Medulla oblongata (tissue), 1 donor: ENCODE measurements around the gene GPR143.
A peak's percentile ranks its signal among the peaks of the same experiment; 100 is the strongest.

ENCODE experiments used
- DNase-seq: peaks from one replicate; pipeline ENCODE4 v3.0.0-alpha.2; 2015; ENCODE audit errors: extremely low spot score

Gene GPR143

GRCh38 chrX:9708086-9708485 lies 57.6 kb downstream of the GPR143 start:
- DNase-seq, result no peak

DNA sequence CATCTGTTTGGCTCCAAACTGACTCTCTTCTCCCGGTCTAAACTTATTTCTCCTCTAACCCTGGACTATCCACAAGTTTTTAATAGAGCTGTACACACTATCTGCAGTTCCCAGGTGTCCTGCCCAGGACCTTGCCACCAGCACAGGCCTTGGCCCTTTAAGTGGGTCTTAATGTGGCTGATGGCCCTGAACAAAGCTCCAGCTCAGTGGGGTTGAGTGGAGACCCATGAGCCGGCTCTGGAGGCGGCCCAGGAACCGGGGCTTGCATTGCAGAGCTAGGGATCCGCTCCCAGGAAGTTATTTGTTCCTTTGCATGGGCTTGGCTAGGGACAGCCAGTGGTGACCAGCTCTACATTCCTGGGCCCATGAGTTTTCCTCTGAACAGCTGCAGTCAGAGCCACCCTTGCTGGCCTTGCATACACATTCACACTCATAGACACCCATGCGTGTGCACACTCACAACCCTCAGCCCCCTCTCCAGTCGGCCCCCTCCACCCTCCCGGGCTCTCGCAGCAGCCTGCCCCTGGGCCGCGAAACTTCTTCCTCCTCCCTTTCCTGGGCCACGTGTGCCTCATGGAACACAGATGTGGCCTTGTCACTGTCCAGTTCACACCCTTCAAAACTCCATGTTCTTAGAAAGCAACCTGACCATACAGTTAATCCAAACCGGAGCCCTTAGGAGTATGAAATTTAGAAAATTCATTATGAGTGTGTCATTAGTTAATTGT lies 58.2 kb downstream of the GPR143 start:
- DNase-seq, result peak; percentile 2

GRCh38 chrX:9706421-9706820 lies 59.2 kb downstream of the GPR143 start:
- DNase-seq, result no peak

DNA sequence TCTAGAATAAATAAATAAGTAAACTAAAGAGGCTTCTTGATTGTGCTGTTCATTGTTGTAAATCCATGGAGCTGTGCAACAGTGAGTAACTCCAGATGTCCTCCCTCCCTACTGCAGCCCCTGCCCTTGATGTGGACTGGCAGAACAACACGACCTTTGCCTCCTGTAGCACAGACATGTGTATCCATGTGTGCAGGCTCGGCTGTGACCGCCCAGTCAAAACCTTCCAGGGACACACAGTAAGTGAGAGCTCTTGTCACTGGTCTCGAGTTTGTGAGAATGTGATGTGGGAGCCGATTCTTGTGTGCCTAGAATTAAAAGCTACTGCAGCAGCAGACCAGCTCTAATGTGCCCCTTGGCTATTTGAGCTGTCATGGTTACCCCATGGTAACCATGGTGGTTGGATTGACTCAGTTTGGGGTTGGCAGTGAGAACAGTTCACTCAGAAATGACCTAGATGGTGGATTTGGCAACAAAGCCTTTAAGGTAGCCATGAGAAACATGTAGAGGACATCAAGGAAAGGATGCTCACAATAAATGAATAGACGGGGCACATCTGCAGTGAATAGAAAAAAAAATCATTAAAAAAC lies 60.7 kb downstream of the GPR143 start:
- no peak for DNase-seq

- DNase-seq, result no peak
Observed at GRCh38 chrX:9703406-9703805, 62.2 kb downstream of the GPR143 start.

DNA sequence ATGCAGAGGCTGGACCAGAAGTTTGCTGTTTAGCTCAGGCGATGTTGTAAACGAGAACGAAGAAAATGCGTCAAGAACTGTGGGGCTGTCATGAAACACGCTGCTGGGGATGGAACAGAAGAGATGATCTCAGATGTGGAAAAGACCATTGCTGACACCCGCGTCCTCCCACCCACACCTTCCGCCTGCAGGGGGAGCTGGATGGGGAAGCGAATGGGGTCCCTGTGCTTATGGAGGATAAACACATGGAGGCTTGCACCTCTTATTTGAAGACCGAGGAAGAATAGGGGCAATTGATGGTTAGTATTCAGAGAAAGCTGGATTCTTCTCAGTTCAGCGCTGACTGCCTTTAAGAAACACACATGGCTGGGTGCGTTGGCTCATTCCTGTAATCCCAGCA lies 63.9 kb downstream of the GPR143 start:
- DNase-seq, result no peak

DNA sequence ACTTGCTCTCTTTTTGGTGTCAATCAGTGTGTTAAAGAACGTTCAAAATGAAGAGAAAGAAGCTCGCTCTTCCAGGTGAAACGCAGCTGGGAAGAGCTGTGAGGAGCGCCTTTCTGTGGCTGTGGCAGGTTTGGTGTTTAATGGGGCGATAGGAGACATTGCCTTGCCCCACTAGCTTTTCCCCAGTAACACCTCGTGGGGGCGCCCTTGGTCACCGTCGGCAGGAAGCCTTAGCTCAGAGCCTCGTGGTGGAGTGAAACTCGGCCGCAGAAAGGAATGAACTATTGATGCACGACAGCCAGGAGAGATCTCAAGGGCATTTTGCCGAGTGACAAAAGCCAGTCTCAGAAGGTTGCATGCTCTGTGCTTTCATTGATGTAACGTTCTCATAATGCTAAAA lies 65.1 kb downstream of the GPR143 start:
- DNase-seq, result no peak

DNA sequence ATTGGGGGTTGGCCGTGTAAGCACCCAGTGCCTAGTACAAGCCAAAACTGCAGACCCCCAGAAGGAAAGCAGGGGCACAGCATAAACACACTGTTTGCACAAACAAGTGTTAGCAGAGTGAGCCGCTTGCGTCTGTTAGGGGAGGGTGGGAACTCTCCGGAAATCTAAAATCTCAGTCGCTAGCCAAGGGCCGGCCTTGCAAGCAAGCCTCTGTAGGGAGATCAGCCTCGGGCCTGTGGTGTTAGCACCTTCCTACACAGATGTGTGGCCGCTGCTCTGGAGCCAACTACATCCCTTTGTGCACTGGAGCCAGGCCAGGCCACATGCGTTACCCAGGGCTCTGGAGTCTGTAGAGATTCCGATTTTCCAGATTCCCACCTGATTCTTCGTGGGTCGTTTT lies 67.1 kb downstream of the GPR143 start:
- DNase-seq, result no peak

DNA sequence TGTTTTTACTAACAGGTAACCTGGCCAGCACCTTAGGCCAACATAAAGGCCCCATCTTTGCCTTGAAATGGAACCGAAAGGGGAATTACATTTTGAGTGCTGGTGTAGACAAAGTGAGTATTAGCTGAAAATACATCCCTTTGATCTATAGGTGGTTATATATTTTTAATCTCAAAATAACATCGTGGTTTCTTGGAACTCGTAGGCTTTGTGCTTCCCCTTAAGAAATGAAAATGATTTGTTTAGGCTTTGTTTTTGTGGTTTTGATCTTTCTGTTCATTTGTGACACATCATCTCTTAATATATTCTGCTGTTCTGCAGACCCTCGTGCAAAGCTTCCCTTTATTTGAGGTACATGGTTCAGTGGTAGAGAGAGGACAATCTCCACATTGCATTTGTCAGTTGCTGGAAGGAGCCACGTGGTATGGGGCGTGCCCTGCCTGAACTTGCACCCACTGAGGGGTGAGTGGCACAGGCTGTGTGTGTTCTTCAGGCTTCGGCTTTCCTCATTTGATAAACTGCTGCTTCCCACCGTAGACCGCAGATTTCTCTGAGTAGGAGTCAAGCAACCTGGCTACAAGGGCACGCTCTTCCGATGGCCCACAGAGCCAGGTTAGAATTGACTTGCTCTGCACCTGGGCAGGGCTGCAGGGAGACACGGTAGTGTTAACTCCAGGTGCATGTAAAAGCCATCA lies 72.2 kb downstream of the GPR143 start:
- DNase-seq, result no peak

- DNase-seq, result no peak
Observed at GRCh38 chrX:9690046-9690445, 75.6 kb downstream of the GPR143 start.

DNA sequence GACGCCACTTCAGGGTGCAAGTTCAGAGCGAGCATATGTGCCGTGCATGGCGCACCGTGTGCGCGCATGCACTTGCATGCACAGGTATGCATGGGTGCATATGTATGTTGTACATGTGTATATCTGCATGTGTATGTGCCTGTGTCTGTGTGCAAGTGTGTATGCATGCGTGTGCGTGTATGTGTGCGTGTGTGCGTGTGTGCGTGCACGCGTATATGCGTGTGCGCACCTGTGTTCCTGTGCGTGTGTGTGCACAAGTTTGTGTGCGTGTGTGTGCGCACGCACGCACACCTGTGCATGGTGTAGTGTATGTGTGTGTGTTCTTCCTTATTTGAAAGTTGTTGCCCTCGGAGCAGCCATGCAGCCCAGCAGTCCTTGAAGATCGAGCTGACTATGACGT lies 76.8 kb downstream of the GPR143 start:
- no peak for DNase-seq

GRCh38 chrX:9687899-9688298 lies 77.7 kb downstream of the GPR143 start:
- DNase-seq, result no peak

DNA sequence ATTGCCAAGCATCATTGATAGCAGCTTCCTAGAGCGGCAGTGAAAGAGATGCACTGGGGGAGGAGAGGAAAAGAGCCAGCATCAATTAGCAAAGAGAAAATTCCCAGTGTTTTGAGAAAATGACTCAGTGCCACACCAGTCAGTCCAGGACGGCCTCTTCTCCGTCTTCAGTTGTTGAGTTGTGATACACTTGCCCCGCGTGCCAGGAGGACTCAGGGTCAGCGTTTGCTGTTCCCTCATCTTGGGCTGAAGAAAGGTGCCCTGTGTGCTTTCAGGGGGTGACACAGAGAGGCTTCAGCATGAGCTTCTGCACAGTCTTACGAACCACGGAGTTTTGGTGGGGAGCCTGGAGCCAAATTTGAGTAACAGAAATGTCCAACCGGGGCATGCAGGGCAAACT lies 82.3 kb downstream of the GPR143 start:
- DNase-seq, result no peak

GRCh38 chrX:9682861-9683260 lies 82.8 kb downstream of the GPR143 start:
- DNase-seq, result no peak

DNA sequence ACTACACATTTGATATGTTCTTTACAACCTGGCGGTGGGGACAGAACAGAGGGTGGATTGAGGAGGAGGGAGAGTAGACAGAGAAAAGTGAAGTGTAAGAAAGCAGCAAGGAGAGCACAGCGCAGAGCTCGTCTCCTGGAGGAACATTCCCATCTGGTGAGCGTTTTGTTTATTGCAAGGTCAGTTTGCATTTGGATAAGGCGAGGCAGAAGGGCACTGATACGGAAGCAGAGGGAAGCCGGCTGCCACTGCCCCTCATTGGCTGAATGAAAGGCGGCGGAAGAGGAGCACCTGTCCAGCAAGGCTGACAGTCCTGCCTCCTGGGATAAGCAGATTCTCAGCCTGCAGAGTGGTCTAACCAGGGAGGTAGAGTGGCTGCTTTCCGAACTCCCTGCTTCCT lies 83.2 kb downstream of the GPR143 start:
- DNase-seq, result no peak

GRCh38 chrX:9681422-9681821 lies 84.2 kb downstream of the GPR143 start:
- DNase-seq, result no peak

DNA sequence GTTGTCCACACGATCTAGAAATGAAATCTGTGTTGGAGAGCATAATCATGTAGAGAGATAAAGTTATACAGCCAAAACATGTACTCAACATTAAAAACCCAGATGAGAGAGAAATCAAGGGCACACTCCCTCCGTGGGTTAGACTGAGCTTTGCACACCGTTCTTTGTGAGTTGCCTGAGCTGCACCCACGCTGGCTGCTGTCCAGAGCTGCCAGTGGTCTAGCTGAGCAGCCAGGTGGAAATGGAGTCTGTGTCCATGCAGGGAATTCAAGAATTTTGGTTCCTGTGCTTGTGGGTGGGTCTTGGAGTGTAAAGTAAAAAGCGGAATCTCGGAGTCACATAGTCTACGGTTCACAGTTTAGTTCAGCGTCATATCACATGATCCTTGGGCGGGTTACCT lies 84.6 kb downstream of the GPR143 start:
- DNase-seq, result no peak

GRCh38 chrX:9678215-9678965 lies 87.3 kb downstream of the GPR143 start:
- no peak for DNase-seq

DNA sequence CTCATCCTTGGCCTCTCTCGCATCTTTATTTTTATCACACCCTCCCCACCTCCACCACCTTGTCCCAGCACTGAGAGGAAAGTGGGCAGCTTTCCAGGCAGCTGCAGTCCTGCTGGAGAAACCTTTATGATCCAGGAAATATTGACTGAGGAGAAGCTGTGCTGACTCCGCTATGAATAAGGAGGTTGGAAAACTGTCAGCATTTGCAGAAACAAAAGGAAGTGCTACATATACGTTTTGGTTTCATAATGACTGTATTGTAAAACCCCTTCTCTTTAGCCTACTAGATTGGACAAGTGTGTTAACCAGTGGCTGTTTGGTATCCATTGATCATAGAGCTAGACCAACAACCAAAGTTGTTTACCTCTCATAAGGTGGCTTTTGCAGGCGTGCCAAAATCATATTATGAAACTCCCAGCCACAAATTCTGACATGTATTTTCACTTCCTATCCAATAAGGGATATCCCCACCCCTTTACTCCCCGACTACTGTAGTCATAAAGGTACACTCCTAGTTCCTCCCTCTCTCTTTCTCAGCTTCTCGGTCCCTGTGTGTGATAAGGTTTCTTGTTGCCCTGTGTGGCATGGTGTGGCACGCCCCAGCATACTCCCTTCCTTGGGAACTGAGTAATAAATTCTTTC lies 88.4 kb downstream of the GPR143 start:
- peak; percentile 20 for DNase-seq

DNA sequence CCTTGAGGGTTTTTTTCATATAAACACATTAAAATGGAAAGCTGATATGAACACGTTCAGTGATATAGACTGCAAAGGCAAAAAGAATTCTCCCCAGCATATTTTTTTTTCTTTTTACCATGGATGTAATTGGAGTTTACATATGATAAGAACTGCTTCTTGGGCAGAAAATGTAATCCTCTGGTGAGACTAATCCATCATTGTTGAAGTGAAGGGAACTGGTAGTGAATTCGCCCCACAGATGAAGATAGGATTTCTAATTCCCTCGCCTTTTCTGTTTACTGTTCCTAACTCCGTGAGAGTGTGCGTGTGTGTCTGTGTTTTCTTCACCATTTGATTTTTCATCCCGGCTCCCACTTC lies 88.9 kb downstream of the GPR143 start:
- no peak for DNase-seq

- DNase-seq, result no peak
Observed at GRCh38 chrX:9676306-9676705, 89.3 kb downstream of the GPR143 start.
